ENCODE data around the gene TCEAL2.

DNA sequence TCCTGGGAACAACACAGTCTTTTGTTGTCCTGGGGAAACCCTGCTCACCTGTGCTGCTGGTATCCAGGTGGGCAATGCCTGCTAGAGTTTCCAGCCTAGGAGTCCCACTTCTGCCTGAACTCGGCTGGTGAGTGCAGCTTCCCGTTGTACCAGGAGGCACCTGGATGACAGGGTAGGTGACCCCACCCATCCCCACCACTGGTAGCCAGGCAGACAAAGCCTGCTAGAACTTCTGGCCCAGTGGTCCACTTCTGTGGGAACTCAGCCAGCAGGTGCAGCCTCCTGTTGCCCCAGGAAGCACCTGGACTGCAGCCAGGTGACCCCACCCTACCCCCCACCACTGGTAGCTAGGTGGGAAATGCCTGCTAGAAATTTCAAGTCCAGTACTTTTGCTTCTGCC, 9.7 kb upstream of the TCEAL2 start:
- TF ChIP-seq CTCF (conservative IDR thresholded peaks at IDR 0.05 in 1 of 2, IDR thresholded peaks at IDR 0.05 in 1 of 2; ENCODE audit: extremely low read depth in 1 of 2, insufficient read depth in 1 of 2, low read depth in 1 of 2, low read length in 2 of 2) (no peak), EZH2 (IDR thresholded peaks at IDR 0.05; ENCODE audit: borderline replicate concordance, low read length) (no peak)
